Measurements from ENCODE around the gene HAUS3.

Gene HAUS3

DNA sequence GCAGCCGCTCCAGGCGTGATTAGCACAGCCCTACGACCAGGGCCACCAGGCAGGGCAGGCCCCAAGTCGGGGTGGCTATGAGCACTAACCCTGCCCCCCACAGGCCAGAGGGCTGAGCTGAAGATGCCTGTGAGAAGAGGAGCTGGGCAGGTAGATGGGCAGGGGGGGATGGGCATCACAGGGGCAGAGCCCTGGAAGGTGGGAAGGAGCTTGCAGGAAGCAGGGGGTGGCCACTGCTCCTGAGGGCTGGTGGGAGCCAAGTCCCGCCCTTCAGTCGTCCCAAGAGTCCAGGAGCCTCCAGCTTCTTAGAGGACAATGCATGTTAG lies 27.2 kb upstream of the HAUS3 start:
- no peak for ATAC-seq
- no peak for TF ChIP-seq POU6F1 (CRISPR knock-in tag; IDR thresholded peaks at IDR 0.05; ENCODE audit: borderline replicate concordance, low read depth)
- TF ChIP-seq, protein P1, sequence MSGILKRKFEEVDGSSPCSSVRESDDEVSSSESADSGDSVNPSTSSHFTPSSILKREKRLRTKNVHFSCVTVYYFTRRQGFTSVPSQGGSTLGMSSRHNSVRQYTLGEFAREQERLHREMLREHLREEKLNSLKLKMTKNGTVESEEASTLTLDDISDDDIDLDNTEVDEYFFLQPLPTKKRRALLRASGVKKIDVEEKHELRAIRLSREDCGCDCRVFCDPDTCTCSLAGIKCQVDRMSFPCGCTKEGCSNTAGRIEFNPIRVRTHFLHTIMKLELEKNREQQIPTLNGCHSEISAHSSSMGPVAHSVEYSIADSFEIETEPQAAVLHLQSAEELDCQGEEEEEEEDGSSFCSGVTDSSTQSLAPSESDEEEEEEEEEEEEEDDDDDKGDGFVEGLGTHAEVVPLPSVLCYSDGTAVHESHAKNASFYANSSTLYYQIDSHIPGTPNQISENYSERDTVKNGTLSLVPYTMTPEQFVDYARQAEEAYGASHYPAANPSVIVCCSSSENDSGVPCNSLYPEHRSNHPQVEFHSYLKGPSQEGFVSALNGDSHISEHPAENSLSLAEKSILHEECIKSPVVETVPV (CRISPR knock-in tag; IDR thresholded peaks at IDR 0.05): no peak
- no peak for TF ChIP-seq GLIS3 (CRISPR knock-in tag; IDR thresholded peaks at IDR 0.05)
- TF ChIP-seq ZNF70 (CRISPR knock-in tag; IDR thresholded peaks at IDR 0.05): no peak
- no peak for TF ChIP-seq RARB (CRISPR knock-in tag; IDR thresholded peaks at IDR 0.05)

GRCh38 chr4:2268357-2269205 lies 26.7 kb upstream of the HAUS3 start:
- no peak for ATAC-seq
- TF ChIP-seq TSHZ2 (CRISPR knock-in tag; IDR thresholded peaks at IDR 0.05) (no peak), ARNTL (CRISPR knock-in tag; IDR thresholded peaks at IDR 0.05; ENCODE audit: borderline replicate concordance, low read depth) (no peak), ZNF70 (CRISPR knock-in tag; IDR thresholded peaks at IDR 0.05) (no peak), BACH2 (CRISPR knock-in tag; IDR thresholded peaks at IDR 0.05; ENCODE audit: borderline replicate concordance) (no peak), ZC3H10 (CRISPR knock-in tag; IDR thresholded peaks at IDR 0.05) (no peak), CSDC2 (CRISPR knock-in tag; IDR thresholded peaks at IDR 0.05) (no peak), TCF4 (CRISPR knock-in tag; IDR thresholded peaks at IDR 0.05; ENCODE audit: borderline replicate concordance) (no peak), ZNF565 (CRISPR knock-in tag; conservative IDR thresholded peaks at IDR 0.05; ENCODE audit: low read depth) (no peak), ISL1 (CRISPR knock-in tag; IDR thresholded peaks at IDR 0.05) (no peak), OSR1 (CRISPR knock-in tag; IDR thresholded peaks at IDR 0.05) (no peak), ESRRG (CRISPR knock-in tag; IDR thresholded peaks at IDR 0.05) (no peak), PPARA (CRISPR knock-in tag; IDR thresholded peaks at IDR 0.05; ENCODE audit: borderline replicate concordance) (no peak), GLIS3 (CRISPR knock-in tag; IDR thresholded peaks at IDR 0.05) (no peak)
- TF ChIP-seq, protein P2, sequence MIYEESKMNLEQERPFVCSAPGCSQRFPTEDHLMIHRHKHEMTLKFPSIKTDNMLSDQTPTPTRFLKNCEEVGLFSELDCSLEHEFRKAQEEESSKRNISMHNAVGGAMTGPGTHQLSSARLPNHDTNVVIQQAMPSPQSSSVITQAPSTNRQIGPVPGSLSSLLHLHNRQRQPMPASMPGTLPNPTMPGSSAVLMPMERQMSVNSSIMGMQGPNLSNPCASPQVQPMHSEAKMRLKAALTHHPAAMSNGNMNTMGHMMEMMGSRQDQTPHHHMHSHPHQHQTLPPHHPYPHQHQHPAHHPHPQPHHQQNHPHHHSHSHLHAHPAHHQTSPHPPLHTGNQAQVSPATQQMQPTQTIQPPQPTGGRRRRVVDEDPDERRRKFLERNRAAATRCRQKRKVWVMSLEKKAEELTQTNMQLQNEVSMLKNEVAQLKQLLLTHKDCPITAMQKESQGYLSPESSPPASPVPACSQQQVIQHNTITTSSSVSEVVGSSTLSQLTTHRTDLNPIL (CRISPR knock-in tag; IDR thresholded peaks at IDR 0.05; ENCODE audit: low read depth): no peak
- TF ChIP-seq, protein P1 (CRISPR knock-in tag; IDR thresholded peaks at IDR 0.05): no peak
- TF ChIP-seq, protein P3, sequence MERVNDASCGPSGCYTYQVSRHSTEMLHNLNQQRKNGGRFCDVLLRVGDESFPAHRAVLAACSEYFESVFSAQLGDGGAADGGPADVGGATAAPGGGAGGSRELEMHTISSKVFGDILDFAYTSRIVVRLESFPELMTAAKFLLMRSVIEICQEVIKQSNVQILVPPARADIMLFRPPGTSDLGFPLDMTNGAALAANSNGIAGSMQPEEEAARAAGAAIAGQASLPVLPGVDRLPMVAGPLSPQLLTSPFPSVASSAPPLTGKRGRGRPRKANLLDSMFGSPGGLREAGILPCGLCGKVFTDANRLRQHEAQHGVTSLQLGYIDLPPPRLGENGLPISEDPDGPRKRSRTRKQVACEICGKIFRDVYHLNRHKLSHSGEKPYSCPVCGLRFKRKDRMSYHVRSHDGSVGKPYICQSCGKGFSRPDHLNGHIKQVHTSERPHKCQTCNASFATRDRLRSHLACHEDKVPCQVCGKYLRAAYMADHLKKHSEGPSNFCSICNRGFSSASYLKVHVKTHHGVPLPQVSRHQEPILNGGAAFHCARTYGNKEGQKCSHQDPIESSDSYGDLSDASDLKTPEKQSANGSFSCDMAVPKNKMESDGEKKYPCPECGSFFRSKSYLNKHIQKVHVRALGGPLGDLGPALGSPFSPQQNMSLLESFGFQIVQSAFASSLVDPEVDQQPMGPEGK (CRISPR knock-in tag; IDR thresholded peaks at IDR 0.05; ENCODE audit: borderline replicate concordance): no peak

DNA sequence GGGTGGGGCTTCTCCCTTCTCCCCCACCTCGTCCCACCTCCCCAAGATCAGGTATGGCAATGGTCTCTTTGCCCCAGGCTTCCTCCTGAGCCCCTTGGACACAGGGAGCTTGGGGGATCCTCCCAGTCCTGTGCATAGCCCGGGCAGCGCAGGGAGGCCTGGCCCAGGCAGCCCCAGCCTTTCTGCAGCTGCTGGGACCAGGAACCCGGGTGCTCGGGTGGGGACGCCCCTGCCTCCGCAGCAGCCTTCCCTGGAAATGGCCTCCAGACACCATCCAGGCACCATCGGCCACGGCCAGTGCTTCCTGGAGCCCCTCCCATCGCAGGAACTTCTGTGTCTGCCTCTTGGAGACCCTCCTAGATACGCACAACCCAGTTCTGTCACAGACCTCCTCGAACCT lies 25.9 kb upstream of the HAUS3 start:
- ATAC-seq: no peak
- TF ChIP-seq CSDC2 (CRISPR knock-in tag; IDR thresholded peaks at IDR 0.05) (no peak), SNAI2 (CRISPR knock-in tag; IDR thresholded peaks at IDR 0.05) (no peak), ARNTL (CRISPR knock-in tag; IDR thresholded peaks at IDR 0.05; ENCODE audit: borderline replicate concordance, low read depth) (no peak), GLIS3 (CRISPR knock-in tag; IDR thresholded peaks at IDR 0.05) (no peak), ESRRG (CRISPR knock-in tag; IDR thresholded peaks at IDR 0.05) (no peak), ZFP30 (CRISPR knock-in tag; IDR thresholded peaks at IDR 0.05) (no peak), TCF4 (CRISPR knock-in tag; IDR thresholded peaks at IDR 0.05; ENCODE audit: borderline replicate concordance) (no peak), ZC3H10 (CRISPR knock-in tag; IDR thresholded peaks at IDR 0.05) (no peak), BACH2 (CRISPR knock-in tag; IDR thresholded peaks at IDR 0.05; ENCODE audit: borderline replicate concordance) (no peak), ZNF8 (CRISPR knock-in tag; IDR thresholded peaks at IDR 0.05) (no peak), ZNF565 (CRISPR knock-in tag; conservative IDR thresholded peaks at IDR 0.05; ENCODE audit: low read depth) (no peak), POU6F1 (CRISPR knock-in tag; IDR thresholded peaks at IDR 0.05; ENCODE audit: borderline replicate concordance, low read depth) (no peak)

All from SK-N-SH treated with all-trans-retinoic acid at 6 μM for 48 hours (cell line).